HG03520 (cell line): Measurements from ENCODE around the gene TUBB3.
"Not testable (repeated sequence)": the region's sequence is repeated elsewhere in the genome, so short reads cannot be mapped to it uniquely, and the experiment has no call there.

Experiments
- ATAC-seq: cut with Tn5 transposase; IDR thresholded peaks from one replicate; pipeline ENCODE4 v1.9.1; 2021; ENCODE audit warnings: mild to moderate bottlenecking, moderate library complexity; ENCODE audit not compliant: unreplicated experiment

The TUBB3 gene

DNA sequence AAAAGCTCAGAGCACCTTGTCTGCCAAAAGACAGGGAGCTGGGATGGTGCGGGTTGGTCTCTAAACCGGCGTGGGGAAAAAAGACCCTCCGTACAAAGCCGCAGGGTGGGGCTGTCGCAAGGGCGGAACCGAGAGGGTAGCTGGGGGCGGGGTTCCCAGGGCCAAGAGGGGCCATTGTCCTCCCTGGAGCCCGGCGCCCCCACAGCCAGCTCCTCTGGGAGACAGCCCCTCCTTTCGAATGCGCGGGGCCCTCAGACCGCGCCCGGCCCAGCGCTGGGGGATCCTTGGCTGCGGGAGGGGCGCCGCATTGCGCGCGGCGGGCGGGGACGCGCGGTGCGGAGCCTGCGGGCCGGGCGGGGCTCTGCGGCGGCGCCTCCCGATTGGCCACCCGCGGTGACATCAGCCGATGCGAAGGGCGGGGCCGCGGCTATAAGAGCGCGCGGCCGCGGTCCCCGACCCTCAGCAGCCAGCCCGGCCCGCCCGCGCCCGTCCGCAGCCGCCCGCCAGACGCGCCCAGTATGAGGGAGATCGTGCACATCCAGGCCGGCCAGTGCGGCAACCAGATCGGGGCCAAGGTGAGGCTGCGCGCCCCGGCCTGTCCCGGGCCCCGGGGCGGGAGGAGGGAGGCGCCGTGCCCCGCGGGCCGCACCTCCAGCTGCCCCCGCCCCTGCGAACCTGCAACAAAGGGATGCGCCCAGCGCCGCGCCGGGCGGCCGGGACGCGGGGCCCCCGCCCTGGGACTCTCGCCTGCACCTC is at the start of gene TUBB3:
TUBB3 (plus strand) TSS at position 459 of the 756 bp plus-strand sequence; CDS start at position 519, 60 bp downstream.
- no peak for ATAC-seq

DNA sequence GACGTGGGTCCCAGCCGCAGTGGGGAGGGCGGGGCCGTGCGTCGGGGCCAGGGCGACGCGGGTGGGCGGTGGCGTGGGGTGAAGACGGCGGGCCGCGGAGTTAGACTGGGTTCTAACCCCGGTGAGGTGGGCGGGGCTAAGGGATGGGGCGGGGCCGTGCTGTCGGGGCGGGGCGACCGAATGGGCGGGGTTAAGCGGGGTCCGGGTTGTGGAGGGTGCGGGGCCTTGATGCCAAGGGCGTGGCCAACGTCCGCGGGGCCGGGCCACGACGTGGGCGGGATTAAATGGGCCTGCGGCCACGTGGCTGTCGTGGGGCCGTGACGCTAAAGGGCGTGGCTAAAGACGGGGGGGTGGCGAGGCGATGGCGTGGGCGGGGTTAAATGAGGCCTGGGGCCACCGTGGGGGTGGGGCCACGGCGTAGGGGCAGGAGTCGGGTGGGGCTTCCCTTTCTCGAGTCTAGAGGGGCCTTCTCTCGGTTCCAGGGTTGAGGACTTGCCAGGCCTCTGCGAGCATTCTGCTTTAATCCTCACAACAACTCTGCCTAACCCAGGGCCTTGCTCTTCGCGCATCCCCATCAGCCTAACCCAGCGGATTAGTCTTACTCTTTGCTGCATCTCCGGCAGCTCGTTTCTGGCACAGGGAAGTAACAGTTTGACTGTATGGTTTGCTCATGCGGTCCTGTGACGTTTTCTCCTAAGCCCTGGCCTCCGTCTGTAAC is 49.0 kb upstream of the TUBB3 start:
- ATAC-seq: peak; percentile 82

DNA sequence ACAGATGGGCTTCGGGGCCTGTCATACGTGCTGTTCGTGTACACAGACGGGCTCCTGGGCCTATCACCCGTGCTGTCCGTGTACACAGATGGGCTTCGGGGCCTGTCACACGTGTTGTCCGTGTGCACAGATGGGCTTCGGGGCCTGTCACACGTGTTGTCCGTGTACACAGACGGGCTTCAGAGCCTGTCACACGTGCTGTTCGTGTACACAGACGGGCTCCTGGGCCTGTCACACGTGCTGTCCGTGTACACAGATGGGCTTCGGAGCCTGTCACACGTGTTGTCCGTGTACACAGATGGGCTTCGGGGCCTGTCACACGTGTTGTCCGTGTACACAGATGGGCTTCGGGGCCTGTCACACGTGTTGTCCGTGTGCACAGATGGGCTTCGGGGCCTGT is 44.0 kb upstream of the TUBB3 start:
- ATAC-seq: not testable (repeated sequence)

DNA sequence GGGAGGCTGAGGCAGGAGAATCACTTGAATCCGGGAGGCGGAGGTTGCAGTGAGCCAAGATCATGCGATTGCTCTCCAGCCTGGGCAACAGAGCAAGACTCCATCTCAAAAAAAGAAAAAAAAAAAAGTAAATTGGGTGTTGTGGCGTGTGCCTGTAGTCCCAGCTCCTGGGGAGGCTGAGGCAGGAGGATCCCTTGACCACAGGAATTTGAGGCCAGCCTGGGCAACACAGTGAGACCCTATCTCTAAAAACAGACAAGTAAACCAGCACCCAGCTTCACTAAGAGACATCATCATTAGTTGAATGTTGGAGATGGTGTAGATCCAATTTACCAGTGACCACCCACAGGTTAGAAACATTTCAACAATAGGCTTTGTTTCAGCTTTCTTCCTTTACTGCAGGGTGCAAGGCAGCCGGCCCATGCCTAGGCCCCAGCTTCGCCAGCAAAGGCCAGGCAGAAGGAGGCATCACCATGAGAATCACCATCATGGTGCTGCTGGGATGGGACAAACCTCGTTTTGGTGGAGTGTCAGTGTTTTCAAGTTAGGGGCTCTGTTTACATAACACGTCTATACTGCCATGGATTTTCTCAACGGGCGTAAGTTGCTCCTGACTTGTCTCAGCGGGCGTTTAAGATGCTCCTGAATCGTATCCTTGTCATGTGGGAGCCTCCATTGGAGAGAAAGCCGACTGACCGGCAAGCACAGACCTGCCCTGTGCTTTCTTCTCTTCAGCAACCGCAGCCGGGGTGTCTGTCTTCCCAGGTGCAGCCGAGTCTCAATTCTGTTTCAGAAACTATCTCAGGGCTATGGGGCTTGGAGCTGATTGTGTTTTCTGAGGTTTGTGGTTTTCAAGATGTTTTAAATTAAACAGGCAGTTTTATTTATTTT is 42.4 kb upstream of the TUBB3 start:
- ATAC-seq: no peak

GRCh38 chr16:89881368-89881730 is 41.8 kb upstream of the TUBB3 start:
- ATAC-seq: no peak

GRCh38 chr16:89883346-89884040 is 39.6 kb upstream of the TUBB3 start:
- no peak for ATAC-seq

GRCh38 chr16:89884041-89884421 is 39.1 kb upstream of the TUBB3 start:
- ATAC-seq: no peak

- no peak for ATAC-seq
Measured at GRCh38 chr16:89887243-89887642, 35.9 kb upstream of the TUBB3 start.

DNA sequence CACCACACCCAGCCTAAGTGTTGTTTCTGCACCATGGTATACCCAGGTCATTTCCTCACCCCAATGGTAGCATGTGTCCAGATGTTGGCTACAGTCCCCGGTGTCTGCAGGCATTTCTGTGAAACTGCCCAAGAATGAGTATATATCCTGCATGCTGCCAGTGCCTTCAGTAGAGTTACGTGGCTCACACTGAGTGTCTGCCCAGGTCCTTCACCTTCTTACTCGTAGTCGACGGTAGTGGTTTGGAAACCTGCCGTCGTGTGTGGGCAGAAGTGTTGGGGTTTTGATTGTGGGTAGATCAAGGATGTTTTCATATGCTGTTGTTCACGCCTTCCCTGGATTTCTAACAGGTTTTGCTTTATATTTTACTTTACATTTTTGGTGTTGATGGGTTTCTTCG is 32.9 kb upstream of the TUBB3 start:
- no peak for ATAC-seq

DNA sequence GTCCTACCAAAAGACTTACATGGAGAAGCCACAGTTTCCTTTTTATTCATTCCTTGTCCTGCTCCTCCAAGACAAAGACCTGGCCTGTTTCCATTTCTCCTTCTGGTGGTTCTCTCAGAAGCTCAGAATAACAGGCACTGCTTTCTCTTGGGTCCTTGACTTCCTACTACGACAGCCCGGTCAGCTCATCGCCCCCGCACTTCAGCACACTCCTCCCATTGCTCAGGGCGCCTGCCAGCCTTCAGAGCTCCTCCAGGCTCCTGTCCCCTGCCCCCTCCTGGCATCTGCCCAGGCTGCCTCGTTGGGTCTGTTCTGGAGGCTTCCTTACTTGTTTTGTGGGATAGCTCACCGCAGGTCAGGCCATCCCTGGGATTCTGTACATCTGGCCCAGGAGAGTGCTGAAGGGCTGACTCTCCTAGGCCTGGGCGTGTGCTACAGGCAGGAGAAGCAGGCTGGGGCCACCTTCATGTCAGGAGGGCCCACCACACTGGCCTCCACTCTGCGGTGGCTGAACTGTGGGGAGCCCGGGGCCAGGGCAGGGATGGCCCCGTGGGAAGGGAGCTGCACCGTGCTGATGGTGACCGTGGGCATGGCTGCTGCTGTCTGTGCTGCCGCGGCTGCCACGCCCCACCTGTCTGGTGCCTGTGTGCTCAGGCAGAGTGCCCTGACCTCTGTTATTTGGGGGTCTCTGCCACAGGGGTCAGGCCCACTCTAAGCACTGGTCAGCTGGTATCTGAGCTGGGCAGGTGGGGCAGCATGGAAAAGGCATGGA is 32.1 kb upstream of the TUBB3 start:
- ATAC-seq: no peak

DNA sequence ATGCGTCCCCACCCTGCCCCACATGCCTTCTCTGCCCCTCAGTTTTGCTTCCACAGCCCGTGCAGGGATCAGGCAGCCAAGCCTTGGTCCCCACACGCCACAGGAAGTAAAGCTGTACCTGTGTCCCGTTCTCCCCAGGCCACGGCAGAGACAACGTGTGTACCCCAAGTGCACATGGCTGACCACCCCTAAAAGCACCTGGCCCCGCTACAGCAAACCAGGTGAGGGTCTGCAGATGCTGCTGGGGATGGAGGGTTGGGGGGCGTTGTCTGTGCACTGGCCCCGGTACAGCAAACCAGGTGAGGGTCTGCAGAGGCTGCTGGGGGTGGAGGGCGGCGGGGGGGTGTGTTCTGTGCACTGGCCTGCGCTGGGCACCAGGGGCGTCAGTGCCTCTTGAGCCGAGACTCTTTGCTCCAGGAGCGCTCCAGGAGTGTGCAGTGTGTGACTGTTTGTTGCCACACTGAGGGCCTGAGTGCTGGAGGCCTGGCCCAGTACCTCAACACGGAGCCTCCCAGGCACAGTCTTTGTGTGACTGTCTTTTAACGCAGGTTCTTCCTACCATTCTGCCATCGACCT is 31.0 kb upstream of the TUBB3 start:
- no peak for ATAC-seq

GRCh38 chr16:89892635-89893034 is 30.5 kb upstream of the TUBB3 start:
- no peak for ATAC-seq

DNA sequence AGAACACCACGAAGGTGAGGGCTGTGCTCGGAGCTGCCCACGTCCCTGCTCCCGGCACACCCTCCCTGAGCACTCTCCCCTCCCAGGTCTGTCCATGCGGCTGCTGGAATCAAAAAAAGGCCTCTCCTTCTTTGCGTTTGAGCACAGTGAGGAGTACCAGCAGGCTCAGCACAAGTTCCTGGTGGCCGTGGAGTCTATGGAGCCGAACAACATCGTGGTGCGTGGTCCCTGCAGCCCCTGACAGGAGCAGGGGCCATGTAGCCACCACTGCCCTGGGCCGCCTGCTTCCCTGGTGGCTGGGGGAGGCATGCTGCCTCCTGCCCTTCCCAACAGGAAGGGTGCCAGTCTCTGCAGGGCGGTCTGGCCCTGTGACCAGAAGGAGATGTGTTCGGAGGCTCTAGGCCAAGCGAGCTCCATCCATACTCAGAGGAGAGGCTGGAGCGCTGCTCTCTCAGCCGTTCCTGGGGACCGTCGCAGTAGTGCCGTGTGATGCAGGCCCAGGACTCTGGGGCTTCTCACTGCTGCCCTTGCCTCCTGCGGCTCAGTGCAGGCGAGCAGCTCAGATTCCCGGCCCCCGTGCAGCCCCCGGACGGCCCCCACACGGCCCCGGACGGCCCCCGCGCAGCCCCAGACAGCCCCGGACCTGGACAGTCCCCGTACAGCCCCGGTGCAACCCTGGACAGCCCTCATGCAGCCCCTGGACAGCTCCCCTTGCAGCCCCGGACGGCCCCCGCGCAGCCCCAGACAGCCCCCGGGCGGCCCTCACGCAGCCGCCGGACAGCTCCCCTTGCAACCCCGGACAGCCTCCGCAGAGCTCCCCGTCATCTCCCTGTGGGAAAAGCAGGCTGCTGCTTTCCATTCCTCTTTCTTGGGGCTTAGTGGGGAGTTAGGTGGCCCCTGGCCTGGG is 29.2 kb upstream of the TUBB3 start:
- no peak for ATAC-seq

- ATAC-seq: no peak
Measured at GRCh38 chr16:89895482-89896250, 27.5 kb upstream of the TUBB3 start.

GRCh38 chr16:89897204-89897603 is 25.9 kb upstream of the TUBB3 start:
- ATAC-seq: no peak

DNA sequence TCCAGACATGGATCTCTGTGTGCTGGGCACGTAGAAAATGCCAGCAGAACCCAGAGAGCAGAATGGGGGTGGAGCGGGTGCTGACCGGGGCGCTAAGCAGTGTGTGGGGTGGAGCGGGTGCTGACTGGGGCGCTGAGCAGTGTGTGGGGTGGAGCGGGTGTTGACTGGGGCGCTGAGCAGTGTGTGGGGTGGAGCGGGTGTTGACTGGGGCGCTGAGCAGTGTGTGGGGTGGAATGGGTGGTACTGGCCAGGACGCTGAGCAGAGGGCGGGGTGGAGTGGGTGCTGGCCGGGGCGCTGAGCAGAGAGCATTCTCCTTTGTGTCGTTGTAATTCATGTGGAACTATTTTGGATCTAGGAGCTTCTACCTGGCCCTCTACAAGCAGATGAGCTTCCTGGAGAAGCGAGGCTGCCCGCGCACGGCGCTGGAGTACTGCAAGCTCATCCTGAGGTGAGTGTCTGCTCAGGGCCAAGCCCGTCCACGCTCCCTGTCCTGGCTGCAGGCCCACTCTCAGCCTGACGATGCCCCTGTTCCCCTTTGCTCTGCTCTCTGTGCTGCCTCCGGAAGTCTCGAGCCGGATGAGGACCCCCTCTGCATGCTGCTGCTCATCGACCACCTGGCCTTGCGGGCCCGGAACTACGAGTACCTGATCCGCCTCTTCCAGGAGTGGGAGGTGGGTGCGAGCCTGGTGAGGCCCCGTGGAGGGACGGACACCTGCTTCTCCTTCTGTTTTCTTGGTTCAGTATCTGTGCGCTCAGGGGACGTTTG is 24.8 kb upstream of the TUBB3 start:
- ATAC-seq: no peak

- ATAC-seq: no peak
Measured at GRCh38 chr16:89899879-89900481, 23.2 kb upstream of the TUBB3 start.
